K562 (cell line): Measurements from ENCODE around the gene KDM4C. TPM values are rescaled to one million over a fixed set of nuclear protein-coding genes. Genes with fewer than 3 reads are reported as not detected.
A peak's percentile ranks its signal among the peaks of the same experiment; 100 is the strongest.

Source experiments
- ADNP ChIP-seq: fragments of 200-800 bp; sonication (Bioruptor generic); IDR thresholded peaks from 2 replicates; pipeline ENCODE4 v1.6.1; 2016; ENCODE audit warnings: missing genetic modification characterization, missing compliant biosample characterization
- C11orf30 ChIP-seq: fragments of 450-650 bp; IDR thresholded peaks from 2 replicates; pipeline ENCODE4 v1.6.1; 2016; ENCODE audit warnings: low read depth, mild to moderate bottlenecking
- CHCHD3 ChIP-seq: fragments of 250-450 bp; sonication (Bioruptor Pico); IDR thresholded peaks from 2 replicates; pipeline ENCODE4 v2.1.2; 2022; ENCODE audit warnings: mild to moderate bottlenecking
- CREB1 ChIP-seq, 2 experiments: sonication (generic) in 1 of 2; formaldehyde crosslinking in 1 of 2; IDR thresholded peaks; 2 replicates each; pipeline versions ENCODE4 v1.6.1 to v1.8.0; 2012 to 2022; ENCODE audit warnings: inconsistent platforms in 1 of 2, mild to moderate bottlenecking in 1 of 2, missing genetic modification reagents in 1 of 2, moderate library complexity in 1 of 2
- DDX20 ChIP-seq: fragments of 450-650 bp; IDR thresholded peaks from 2 replicates; pipeline ENCODE4 v1.6.1; 2016; ENCODE audit warnings: missing genetic modification characterization, low read depth, mild to moderate bottlenecking, missing compliant biosample characterization, moderate library complexity
- FOXJ2 ChIP-seq: fragments of 200-800 bp; sonication (Bioruptor generic); IDR thresholded peaks from 2 replicates; pipeline ENCODE4 v1.6.1; 2016; ENCODE audit warnings: missing genetic modification characterization, missing compliant biosample characterization
- JUNB ChIP-seq: fragments of 450-650 bp; formaldehyde crosslinking; conservative IDR thresholded peaks from 2 replicates; pipeline ENCODE4 v1.4.0; 2020; ENCODE audit warnings: mild to moderate bottlenecking
- RBM34 ChIP-seq: fragments of 200-400 bp; formaldehyde crosslinking; IDR thresholded peaks from 2 replicates; pipeline ENCODE4 v1.6.1; 2018; ENCODE audit warnings: low read length, borderline replicate concordance; ENCODE audit not compliant: insufficient read depth
- SAP30 ChIP-seq: fragments of 200-600 bp; sonication (generic); IDR thresholded peaks from 2 replicates; pipeline ENCODE4 v1.6.1; 2012; ENCODE audit warnings: borderline replicate concordance, low read depth, mild to moderate bottlenecking, moderate library complexity, low read length, control low read depth, inconsistent platforms; ENCODE audit not compliant: insufficient read depth, poor library complexity, severe bottlenecking
- SNRNP70 ChIP-seq: fragments of 200-400 bp; formaldehyde crosslinking; optimal IDR thresholded peaks from 2 replicates; pipeline ENCODE3; 2017; ENCODE audit warnings: low read depth, low read length
- ZC3H11A ChIP-seq: IDR thresholded peaks from 2 replicates; pipeline ENCODE4 v1.6.1; 2012; ENCODE audit warnings: low read depth, low read length, improper control_type of control experiment
- ZFPM2 ChIP-seq: fragments of 250-450 bp; sonication (Bioruptor Pico); IDR thresholded peaks from 2 replicates; pipeline ENCODE4 v1.5.1; 2022; ENCODE audit warnings: mild to moderate bottlenecking
- ZNF274 ChIP-seq: IDR thresholded peaks from 2 replicates; pipeline ENCODE4 v1.6.1; 2011; ENCODE audit warnings: low read depth, mild to moderate bottlenecking, low read length, moderate library complexity, borderline replicate concordance
- ZNF311 ChIP-seq: fragments of 250-450 bp; sonication (Bioruptor Pico); IDR thresholded peaks from 2 replicates; pipeline ENCODE4 v1.4.0; 2020; ENCODE audit warnings: mild to moderate bottlenecking, moderate library complexity
- ZNF316 ChIP-seq: fragments of 450-650 bp; IDR thresholded peaks from 2 replicates; pipeline ENCODE4 v1.6.1; 2016
- ZNF408 ChIP-seq: fragments of 250-450 bp; sonication (Bioruptor Pico); IDR thresholded peaks from 2 replicates; pipeline ENCODE4 v1.4.0; 2020; ENCODE audit warnings: low read depth, mild to moderate bottlenecking, moderate library complexity
- ZNF583 ChIP-seq: fragments of 250-450 bp; sonication (Bioruptor Pico); IDR thresholded peaks from 2 replicates; pipeline ENCODE4 v1.4.0; 2020
- polyA plus RNA-seq, 8 experiments: library from polyadenylated mRNA; depleted of rRNA in 4 of 8; stranded (reverse) in 5 of 8; unstranded in 3 of 8; fragments of >200 nt; fragmentation: Nextera tagmentation in 2 of 8; fragmentation: Illumina TruSeq in 1 of 8; extraction: Ambion mirVana in 2 of 8; extraction: Trizol in 1 of 8; gene quantifications; 2 replicates each; pipeline versions ENCODE4 v1.2.1 to v1.2.3, GENCODE V29; 2011 to 2014; ENCODE audit warnings: inconsistent platforms in 1 of 8, missing spikeins in 1 of 8
- total RNA-seq, 7 experiments: library from RNA; depleted of rRNA in 6 of 7; stranded (reverse); fragments of >200 nt in 6 of 7; fragmentation: Illumina TruSeq in 2 of 7; extraction: Trizol in 2 of 7; gene quantifications; 2 replicates each; pipeline versions ENCODE4 v1.2.1 to v1.2.3, GENCODE V29; 2011 to 2021; ENCODE audit warnings: low replicate concordance in 1 of 7
- TF ChIP-seq, protein P1 (sequence below), 2 experiments: fragments of 450-650 bp; conservative IDR thresholded peaks; 2 replicates each; pipeline ENCODE4 v1.6.1; 2017; ENCODE audit warnings: mild to moderate bottlenecking in 2 of 2, moderate library complexity in 2 of 2
- TF ChIP-seq, protein P2 (sequence below), 2 experiments: fragments of 450-650 bp in 1 of 2; sonication (generic) in 1 of 2; formaldehyde crosslinking in 1 of 2; IDR thresholded peaks in 1 of 2; conservative IDR thresholded peaks in 1 of 2; 2 replicates each; pipeline versions ENCODE4 v1.6.1 to v1.8.1; 2016 to 2023; ENCODE audit warnings: mild to moderate bottlenecking in 2 of 2, moderate library complexity in 2 of 2, inconsistent platforms in 1 of 2, missing genetic modification reagents in 1 of 2
- TF ChIP-seq, protein P3 (sequence below): fragments of 450-650 bp; formaldehyde crosslinking; IDR thresholded peaks from 2 replicates; pipeline ENCODE4 v1.4.0; 2020; ENCODE audit warnings: mild to moderate bottlenecking, moderate library complexity
- TF ChIP-seq, protein P4 (sequence below): sonication (generic); formaldehyde crosslinking; IDR thresholded peaks from 2 replicates; pipeline ENCODE4 v1.8.0; 2022; ENCODE audit warnings: mild to moderate bottlenecking, missing genetic modification reagents, borderline replicate concordance
- TF ChIP-seq, protein P5 (sequence below): fragments of 200-800 bp; sonication (Bioruptor generic); IDR thresholded peaks from 2 replicates; pipeline ENCODE4 v1.6.1; 2017; ENCODE audit warnings: missing genetic modification characterization, missing compliant biosample characterization

The KDM4C gene
- total and polyA plus RNA-seq, 9 of the 15 experiments (the other 6 are each of a cell fraction or from before 2014, with no cell fraction given) = 5.4 to 17.0 (median 12.6) TPM

DNA sequence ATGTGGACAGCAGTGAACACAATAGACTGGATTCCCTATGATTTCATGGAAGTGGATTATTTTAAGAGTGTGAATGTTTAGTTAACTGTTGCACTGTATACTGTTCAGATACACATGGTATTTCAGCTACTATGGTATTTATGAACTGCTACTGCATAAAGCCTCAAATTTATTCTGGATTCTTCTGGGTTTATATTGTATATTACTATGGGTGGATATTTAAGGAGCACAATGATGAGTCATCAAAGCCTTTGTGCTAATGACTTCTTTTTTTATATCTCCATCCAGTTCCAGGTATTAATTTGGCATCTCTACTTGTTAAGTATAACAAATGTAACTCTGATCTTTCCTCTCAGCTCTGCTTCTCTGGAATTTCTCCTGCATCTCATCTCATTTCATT, 6.8 kb downstream of the KDM4C start (continued):
- TF ChIP-seq, protein P1, sequence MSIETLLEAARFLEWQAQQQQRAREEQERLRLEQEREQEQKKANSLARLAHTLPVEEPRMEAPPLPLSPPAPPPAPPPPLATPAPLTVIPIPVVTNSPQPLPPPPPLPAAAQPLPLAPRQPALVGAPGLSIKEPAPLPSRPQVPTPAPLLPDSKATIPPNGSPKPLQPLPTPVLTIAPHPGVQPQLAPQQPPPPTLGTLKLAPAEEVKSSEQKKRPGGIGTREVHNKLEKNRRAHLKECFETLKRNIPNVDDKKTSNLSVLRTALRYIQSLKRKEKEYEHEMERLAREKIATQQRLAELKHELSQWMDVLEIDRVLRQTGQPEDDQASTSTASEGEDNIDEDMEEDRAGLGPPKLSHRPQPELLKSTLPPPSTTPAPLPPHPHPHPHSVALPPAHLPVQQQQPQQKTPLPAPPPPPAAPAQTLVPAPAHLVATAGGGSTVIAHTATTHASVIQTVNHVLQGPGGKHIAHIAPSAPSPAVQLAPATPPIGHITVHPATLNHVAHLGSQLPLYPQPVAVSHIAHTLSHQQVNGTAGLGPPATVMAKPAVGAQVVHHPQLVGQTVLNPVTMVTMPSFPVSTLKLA (conservative IDR thresholded peaks at IDR 0.05) = no peak
- TF ChIP-seq, protein P2, sequence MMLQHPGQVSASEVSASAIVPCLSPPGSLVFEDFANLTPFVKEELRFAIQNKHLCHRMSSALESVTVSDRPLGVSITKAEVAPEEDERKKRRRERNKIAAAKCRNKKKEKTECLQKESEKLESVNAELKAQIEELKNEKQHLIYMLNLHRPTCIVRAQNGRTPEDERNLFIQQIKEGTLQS (IDR thresholded peaks at IDR 0.05) = peak; percentile 77
- TF ChIP-seq, protein P2 (CRISPR knock-in tag; conservative IDR thresholded peaks at IDR 0.05) = no peak
- TF ChIP-seq, protein P3, sequence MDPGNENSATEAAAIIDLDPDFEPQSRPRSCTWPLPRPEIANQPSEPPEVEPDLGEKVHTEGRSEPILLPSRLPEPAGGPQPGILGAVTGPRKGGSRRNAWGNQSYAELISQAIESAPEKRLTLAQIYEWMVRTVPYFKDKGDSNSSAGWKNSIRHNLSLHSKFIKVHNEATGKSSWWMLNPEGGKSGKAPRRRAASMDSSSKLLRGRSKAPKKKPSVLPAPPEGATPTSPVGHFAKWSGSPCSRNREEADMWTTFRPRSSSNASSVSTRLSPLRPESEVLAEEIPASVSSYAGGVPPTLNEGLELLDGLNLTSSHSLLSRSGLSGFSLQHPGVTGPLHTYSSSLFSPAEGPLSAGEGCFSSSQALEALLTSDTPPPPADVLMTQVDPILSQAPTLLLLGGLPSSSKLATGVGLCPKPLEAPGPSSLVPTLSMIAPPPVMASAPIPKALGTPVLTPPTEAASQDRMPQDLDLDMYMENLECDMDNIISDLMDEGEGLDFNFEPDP (CRISPR knock-in tag) = no peak
- TF ChIP-seq ZNF583 (CRISPR knock-in tag) (no peak), RBM34 (no peak), ZNF274 (no peak), CREB1 (IDR thresholded peaks at IDR 0.05) (no peak), CREB1 (CRISPR knock-in tag; IDR thresholded peaks at IDR 0.05) (no peak), DDX20 (no peak), CHCHD3 (no peak), ZNF408 (CRISPR knock-in tag) (no peak), ZNF316 (peak; percentile 62), ADNP (no peak), SNRNP70 (no peak), C11orf30 (peak; percentile 67), ZC3H11A (no peak), SAP30 (no peak), ZNF311 (CRISPR knock-in tag) (no peak), FOXJ2 (tag) (no peak), JUNB (CRISPR knock-in tag) (peak; percentile 52; the same call in 1 of the 2 replicates), ZFPM2 (CRISPR knock-in tag) (no peak)
- TF ChIP-seq, protein P4, sequence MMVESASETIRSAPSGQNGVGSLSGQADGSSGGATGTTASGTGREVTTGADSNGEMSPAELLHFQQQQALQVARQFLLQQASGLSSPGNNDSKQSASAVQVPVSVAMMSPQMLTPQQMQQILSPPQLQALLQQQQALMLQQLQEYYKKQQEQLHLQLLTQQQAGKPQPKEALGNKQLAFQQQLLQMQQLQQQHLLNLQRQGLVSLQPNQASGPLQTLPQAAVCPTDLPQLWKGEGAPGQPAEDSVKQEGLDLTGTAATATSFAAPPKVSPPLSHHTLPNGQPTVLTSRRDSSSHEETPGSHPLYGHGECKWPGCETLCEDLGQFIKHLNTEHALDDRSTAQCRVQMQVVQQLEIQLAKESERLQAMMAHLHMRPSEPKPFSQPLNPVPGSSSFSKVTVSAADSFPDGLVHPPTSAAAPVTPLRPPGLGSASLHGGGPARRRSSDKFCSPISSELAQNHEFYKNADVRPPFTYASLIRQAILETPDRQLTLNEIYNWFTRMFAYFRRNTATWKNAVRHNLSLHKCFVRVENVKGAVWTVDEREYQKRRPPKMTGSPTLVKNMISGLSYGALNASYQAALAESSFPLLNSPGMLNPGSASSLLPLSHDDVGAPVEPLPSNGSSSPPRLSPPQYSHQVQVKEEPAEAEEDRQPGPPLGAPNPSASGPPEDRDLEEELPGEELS = no peak
- TF ChIP-seq, protein P5, sequence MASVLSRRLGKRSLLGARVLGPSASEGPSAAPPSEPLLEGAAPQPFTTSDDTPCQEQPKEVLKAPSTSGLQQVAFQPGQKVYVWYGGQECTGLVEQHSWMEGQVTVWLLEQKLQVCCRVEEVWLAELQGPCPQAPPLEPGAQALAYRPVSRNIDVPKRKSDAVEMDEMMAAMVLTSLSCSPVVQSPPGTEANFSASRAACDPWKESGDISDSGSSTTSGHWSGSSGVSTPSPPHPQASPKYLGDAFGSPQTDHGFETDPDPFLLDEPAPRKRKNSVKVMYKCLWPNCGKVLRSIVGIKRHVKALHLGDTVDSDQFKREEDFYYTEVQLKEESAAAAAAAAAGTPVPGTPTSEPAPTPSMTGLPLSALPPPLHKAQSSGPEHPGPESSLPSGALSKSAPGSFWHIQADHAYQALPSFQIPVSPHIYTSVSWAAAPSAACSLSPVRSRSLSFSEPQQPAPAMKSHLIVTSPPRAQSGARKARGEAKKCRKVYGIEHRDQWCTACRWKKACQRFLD (CRISPR knock-in tag) = no peak
